Ammon's horn (tissue), 1 donor: ENCODE results near the gene FARP2.

Source experiments
- DNase-seq: peaks from one replicate; pipeline ENCODE4 v3.0.0-alpha.2; 2016; ENCODE audit warnings: low spot score

Gene FARP2

DNA sequence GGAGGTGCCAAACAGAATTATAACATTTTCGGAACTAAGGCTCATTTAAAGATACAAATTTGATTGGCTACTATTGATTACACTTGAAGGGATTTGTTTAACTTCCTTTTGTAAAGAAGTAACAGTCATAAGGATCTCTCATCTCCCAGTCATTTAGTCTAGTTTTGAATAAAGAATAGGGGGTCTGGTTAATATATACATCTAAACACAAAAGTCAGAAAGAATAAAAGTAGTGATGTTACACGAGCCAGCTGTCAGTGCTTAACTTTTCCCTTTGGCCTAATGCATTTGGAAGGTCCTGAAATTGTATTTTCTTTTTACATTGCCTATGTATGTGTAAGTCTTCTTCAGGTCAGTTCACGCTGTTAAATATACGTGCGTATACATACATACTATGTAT is 32.3 kb upstream of the FARP2 start:
- no peak for DNase-seq

DNA sequence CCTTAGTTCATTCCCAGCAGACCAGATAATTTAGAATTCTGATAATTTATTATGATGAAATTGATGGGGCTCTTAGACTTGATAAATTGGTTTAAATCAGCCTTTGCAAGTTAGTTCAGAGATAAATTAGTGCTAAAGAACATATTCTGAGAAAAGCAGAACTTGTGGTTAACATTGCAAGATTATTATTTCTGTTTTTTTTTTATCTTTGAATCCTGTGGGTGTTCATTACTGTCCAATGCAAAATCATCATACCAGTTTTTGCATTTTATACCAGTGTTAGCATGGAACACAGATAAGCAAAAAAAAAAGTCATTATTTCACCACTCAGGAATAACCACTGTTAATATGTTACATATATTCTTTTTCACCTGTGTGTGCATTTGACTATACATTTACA is 31.3 kb upstream of the FARP2 start:
- no peak for DNase-seq

DNA sequence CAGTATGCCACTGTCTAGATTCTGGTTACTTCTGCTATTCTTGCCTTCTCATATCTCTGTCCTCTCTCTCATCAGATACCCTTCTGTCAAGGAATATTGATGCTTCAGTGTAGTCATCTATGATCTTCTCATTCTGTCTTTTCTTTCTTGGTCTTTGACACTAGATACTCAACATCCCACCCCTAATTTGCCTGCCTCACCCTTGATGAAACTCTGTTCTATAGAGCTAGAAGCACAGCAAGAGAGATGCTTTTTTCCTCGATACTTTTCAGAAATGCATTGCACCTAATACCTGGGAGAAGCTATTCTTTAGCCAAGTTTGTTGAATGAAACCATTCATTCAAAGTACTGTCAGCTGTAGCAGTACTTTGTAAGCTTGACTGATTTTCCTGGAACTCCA is 30.8 kb upstream of the FARP2 start:
- DNase-seq = no peak

DNA sequence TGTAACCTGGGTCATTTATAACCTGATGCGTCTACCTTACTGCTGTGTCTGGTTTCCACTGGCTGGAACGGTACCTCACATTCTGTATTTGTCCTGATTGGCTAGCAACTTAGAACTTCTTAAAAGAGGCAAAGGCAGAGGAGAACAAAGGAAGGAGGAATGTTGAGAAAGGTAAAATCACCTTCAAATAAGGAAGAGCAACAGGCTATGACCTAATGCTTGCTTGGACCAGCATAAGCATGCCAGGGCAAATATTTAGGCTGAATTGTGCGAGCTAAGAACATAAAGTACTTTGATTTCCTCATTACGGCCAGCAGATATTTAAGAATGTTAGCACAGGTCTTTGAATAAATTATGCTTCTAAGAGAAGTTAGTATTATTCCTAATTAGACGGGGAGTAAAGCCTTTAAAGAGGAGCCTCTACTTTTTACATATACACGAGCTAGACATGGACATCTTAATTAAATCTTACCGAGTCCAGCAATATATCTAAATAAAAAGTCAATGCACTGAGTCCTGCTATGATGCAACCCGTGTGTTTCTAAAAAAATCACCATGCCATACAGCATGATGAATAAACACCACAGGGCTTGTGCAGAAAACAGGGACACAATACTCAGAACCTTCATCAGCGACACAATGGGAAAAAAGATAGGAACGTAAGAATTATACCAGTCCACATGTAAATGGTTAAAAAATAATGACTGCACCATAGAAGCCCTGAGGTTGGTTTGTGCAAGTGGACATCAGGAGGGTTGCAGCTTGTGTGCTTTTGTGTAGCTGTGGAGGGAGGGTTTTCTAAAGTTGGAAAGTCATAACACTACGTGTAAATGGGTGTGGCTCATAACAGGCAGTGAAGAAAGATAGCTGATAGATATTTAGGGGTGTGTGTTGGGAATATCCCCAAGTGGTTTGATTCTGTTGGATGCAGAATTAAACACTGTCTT is 26.1 kb upstream of the FARP2 start:
- DNase-seq = no peak

DNA sequence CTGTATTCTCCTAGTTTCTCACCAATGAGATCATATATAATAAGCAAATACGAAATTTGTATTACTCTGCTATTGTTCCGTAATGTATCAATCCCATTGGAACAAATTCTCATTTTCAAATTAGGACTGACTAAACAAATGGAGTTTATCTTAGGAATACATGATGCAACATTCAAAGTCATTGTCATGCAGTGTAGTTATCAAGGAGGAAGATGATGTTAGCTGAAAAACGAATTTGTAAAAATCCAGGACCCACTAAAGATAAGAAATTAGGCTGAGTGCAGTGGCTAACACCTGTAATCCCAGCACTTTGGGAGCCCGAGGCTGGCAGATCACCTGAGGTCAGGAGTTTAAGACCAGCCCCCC is 25.5 kb upstream of the FARP2 start:
- DNase-seq = no peak

DNA sequence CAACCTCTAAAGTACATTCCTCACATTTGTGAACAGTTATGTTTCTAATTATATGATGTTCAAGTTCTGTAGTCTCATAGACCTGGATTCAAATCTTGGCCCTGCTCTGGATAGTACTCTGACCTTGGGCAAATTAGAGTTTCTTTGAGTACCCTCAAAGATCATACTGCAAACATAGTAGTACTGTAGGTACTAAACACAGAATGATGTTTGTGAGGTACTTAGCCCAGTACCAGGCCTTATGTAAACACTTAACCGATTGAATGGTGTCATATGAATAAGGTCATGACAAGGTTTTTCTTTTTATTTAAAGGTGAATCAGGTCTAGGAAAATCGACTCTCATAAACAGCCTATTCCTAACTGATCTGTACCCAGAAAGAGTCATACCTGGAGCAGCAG is 21.3 kb upstream of the FARP2 start:
- DNase-seq = no peak

DNA sequence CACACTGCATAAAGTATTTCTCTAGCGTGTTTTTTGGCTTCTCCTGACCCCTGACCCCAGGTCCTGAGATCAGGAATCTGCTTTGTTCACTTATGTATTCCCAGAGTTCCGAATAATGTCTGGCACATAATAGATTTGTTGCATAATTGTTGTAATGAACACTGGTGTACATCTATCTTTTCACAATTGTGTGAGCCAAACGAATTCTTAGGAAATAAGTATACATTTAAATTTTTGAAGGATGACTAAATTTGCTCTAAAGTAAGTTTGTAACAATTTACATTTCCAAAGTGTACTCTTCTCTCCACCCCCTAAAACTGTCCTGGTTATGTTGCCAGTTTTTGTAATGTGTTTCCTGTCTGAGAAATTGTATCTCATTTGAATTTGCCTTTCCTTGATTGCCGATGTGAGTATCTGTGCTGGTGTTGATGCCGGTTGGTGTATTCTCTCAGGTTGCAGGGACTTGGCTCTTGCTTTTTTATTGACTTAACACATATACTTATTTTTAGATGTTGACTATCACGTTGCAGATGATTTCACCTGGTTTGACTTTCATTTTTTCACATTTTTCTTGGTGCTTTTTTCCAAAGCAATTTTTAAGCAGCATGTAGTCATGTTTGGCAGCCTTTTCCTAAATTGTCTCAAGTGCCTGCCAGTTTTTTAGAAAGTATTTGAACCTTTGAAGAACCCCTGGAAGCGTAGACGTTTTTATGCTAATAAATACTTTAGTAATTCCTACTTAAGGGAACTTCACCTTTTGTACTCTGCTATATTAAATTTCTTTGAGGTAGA is 16.1 kb upstream of the FARP2 start:
- DNase-seq = no peak

DNA sequence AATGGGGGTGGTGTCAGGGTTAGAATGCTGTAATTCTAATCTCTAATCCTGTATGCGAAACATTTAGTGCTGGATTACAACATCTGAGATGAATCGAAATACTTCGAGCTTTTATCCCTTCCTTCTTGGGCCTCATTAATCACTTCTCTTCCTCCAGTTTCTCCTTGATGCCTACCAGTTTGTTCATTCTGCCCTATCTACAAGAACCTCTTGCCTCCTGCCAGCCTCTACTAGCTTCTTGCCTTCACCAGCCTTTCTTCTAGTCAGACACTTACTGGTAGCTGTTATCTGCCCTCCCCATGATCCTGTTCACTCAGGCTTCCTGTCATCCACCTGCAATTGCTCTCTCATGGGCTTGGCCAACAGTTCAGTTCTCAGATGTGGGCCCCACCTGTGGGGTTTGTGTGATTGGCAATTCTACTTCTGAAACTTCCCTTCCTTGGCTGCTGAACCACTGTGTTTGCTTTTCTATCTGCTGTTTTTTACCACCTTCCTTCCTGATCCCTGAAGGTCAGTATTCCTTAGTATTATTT is 15.4 kb upstream of the FARP2 start:
- no peak for DNase-seq

DNA sequence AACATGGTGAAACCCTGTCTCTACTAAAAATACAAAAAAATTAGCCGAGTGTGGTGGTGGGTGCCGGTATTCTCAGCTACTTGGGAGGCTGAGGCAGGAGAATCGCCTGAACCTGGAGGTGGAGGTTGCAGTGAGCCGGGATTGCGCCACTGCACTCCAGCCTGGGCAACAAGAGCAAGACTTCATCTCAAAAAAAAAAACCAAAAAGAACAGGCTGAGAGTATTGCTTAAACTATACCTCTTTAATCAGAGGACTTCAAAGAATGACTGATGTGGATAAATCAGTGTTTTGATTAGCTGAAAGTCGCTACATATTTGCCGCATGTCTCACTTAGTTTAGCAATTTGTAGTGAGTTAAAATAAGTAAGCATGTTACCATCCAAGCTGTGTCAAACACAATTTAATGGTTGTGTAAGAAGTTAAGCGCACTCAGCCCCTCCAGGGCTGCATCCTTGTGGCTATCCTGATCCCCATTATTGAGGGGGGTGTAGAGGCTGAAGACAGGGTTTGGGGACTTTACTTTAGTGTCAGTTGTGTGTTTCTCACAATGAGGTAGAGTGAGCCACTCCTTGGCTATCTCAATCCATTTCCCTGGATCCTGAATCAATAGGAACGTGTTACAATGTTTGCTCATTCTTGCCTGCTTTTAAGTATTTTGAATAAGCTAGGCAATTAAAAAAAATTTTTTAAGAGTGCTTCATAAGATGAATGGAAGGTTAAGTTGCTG is 11.0 kb upstream of the FARP2 start:
- no peak for DNase-seq

DNA sequence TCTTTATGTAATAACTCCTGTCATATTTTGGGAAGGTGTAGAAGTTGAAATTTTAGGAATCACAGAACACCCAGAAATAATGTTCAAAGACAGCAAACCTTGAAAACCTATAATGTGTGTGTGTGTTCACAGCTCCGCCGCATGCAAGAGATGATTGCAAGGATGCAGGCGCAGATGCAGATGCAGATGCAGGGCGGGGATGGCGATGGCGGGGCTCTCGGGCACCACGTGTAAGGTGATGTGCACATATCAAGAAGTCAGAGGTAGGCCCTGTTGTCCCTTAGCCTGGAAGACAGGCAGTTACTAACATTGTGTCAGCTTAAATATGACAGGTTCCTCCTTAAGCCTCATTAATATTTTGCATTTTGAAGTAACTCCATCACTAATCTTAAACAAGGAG is 6.1 kb upstream of the FARP2 start:
- no peak for DNase-seq

DNA sequence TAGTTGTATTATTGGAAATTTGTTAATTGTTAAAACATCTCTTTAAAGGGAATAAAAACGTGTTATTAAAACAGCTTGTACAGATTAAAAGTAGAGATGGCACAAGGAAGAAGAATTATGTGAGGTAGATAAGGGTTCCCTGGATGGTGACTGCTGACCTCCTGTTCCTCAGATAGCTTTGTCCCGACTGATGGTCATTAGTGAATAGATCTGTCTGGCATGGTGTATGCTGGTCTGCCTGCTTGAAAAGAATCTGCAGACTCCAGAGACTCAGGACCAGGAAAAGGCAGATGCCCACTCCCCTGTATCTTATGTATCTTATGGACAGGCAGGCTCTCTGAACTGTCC is 5.6 kb upstream of the FARP2 start:
- DNase-seq = no peak

DNA sequence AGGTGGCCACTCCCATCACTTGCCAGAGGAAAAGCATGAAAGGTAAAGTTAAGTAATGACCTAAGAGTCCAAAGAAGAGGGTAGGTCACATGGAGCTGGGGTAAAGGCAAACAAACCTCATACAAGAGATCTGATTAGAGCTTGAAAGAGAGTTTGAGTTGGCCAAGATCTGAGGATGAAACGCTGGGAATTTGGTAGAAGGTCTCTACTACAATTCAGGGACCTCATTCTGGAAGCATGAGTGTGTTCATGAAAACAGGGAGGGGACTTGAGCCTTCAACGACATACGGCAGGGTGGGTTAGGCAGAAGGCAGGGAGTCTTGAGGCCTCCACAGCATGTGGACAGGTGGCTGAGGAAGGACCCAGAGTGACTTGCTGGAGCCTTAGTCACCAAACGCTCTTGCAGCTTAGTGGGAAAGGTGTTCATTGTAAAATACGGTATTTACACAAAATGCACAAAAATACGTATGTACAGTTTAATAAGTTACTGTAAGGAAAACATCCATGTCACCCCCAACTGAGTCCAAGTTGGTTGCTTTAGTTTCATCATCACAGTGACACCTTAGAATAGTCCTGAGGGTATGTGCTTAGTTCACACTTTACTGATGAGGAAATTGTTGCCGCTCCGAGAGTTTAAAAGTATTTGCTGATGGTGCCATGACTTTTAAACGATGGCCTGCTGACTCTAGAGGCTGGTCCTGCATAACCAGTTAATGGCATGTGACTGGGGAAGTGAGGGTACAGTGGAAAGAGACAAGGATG is 5.0 kb upstream of the FARP2 start:
- no peak for DNase-seq

DNA sequence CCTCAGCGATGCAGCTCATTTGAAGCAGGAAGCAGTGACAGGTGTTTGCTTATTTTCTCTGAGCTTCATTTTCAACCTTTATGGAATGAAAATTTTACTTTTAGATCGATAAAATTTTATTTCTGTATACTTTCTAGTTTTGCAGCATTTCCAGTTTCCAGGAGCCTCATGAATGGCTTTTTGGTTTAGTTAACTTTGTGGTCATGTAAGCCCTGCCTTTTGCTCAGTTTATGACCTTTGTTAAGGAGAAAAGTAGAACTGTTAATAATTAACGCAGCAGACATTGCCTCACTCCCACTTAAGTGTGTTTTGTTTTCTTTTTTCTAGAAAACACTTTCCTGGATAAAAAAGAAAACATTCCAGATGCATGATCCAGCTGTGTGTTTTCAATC is 4.4 kb upstream of the FARP2 start:
- DNase-seq = no peak

DNA sequence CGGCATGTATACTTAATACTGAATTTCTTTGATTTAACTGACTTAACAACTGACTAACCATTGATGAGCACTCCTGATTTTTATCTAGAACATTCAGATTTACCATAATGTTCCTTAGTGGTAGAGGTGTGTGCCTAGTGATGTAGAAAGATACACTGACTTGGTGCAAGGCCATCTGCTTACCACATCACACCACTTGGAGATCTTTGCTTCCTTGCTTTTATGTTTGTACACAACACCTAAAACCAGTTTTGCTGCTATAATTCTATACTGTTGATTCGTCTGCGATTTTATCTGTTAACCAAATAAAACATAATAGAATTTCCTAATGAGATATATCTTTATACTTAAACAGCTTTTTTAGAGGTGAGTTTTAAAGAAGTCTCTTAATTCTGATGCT is 3.9 kb upstream of the FARP2 start:
- no peak for DNase-seq

DNA sequence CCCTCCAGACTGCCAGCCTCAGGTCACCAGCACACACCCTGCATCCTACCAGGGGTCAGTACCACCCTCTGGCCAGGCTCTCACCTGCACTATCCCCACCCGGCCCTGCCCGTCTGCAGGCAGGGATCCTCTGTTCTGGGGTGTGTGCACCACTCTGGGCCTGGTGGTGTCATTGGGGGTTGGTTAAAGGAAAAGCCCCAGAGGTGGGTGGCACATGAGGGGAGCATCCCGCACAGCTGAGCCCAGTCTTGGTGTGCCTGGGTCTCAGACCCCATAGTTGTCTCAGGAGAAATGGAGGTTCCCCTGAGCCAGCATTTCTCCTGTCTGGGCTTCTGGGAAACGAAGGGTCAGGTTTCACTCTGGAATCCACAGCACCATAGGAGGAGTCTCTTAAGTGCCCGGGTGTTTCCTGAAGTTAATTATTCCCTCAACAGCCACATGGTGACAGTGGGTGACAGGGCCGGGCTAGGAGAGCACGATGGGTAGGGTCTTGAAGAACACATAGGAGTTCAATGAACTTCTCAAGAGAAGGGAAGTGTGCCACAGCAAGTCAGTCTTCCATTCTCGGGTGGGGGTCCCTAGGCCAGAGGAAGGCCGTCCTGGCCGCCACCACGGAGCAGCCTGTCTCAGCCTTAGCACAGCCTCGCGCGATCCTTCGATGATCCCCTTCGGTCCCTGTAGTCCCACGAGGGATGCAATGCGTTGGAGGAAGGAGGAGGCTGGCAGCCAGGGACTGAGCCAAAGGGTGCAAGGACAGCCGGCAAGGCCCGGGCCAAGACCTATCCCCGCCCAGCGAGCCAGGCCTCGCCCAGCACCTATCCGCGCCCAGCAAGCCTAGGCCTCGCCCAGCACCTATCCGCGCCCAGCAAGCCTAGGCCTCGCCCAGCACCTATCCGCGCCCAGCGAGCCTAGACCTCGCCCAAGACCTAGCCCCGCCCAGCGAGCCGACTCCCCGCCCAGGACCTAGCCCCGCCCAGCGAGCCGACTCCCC is 1.1 kb upstream of the FARP2 start:
- peak; percentile 68 for DNase-seq

DNA sequence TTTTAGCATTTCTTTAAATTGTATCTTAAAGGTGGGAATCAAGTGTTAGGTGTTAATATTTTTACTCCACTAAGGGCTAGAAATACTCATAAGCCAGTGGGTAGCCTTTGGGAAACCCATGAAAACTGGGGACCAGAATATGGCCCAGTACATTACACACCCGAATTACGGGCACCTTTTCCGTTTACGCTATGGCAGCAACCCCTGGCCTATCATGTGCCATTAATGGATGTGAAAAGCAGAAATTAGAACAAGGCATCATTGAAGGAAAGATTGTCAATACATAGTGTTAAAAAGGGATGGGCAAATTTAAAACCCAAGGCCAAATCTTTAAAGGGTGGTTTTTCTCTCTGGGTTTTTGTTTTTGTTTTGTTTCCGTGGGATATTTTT is 781 bp downstream of the FARP2 start:
- DNase-seq = no peak

DNA sequence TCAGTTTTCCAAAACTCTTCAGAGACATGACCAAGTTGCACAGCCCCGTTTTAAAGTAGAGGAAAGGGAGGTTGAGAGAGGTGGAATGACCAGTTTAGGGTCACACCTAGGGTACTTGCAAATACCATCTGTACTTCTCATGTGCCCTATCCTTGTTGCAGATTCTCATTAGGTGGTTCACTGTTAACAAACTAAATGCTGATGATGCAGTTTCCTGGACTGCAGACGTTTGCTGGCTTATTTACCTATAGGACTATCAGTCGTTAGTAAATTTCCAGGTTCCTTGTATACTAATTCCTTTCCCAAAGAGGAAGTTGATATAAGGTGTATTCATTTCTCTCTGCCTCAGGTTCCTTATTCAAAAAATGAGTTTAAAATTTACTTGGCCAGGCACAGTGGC is 1.4 kb downstream of the FARP2 start:
- no peak for DNase-seq

DNA sequence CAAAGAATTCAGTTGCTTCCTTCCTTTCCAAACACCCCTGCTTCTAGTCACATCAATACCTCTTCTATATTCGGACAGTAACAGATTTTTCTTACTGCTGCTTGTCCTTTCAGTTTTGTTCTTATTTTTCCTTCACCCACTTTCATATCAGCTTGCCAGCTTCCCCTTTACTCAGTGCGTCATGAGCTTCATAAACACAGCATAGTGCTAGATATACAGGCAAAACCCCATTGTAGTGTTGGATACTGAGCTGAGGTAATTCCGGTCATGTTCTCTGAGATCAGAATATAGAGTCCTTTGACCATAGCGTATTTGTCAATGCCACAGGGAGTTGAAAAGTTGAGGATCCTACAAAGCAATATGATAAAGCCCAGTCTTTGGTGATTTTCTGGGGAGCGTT is 2.4 kb downstream of the FARP2 start:
- DNase-seq = no peak

DNA sequence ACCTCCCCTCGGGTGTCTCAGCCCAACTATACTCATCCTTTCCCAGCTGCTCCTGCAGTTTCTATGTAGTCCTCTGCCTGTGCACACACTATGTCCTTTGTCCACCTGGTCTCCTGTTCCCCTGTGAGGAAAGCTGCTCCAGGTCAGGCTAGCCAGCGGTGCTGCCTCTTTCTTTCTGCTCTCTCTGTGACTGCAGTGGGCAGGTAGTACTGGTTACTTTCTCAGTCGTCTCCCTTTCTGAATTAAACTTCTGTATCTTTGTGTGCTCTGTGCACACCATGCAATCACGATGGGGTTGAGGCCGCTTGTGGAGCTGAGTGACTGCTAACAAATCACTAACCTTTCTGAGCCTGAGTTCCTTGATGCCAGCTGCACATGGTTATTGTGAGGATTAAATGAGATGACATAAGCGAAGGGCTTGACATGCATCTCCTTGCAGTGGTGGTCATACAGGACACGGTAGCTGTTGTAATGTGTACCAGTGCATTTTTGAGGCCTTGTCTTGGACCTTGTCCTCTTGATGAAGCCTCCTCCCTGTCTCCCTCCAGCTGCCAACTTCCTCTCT is 3.5 kb downstream of the FARP2 start:
- no peak for DNase-seq

DNA sequence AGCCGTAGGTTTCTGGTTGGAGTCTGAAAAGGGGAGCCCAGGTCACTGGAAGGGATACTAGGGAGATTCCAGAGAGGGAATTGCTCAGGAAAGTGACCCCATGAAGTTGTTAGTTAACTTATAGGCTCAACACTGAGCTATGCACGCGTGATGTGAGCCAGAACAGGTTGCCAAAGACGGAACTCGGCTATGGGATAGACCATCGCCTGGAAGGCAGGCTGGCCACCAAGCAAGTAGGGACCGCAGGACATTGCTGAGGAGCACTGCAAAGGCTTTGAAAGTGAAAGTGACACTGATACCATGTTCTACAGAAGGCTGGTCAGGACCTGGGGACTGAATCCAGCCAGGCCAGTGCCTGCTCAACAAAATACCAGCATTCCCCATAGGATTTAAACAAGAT is 7.3 kb downstream of the FARP2 start:
- DNase-seq = no peak
